NCI-H82 treated with DMSO at 0.1 percent for 48 hours (cell line): Measurements from ENCODE around the gene MBD5.

Experiments
- DNase-seq: peaks from one replicate; lab custom pipeline; 2025; ENCODE audit not compliant: unreplicated experiment; lab: John Stamatoyannopoulos, UW

Gene MBD5

GRCh38 chr2:148218326-148219075 is 197.6 kb downstream of the MBD5 start:
- DNase-seq: no peak

GRCh38 chr2:148221166-148221565 is 200.3 kb downstream of the MBD5 start:
- DNase-seq: no peak

- DNase-seq: no peak
These were observed 201.0 kb downstream of the MBD5 start for GRCh38 chr2:148221926-148222325.

- no peak for DNase-seq
These were observed 211.0 kb downstream of the MBD5 start for GRCh38 chr2:148231858-148232257.

- no peak for DNase-seq
These were observed 213.3 kb downstream of the MBD5 start for GRCh38 chr2:148234143-148234542.

- DNase-seq: no peak
These were observed 217.0 kb downstream of the MBD5 start for GRCh38 chr2:148237911-148238310.

GRCh38 chr2:148238561-148238960 is 217.7 kb downstream of the MBD5 start:
- DNase-seq: no peak

- DNase-seq: no peak
These were observed 219.9 kb downstream of the MBD5 start for GRCh38 chr2:148240838-148241237.

GRCh38 chr2:148244593-148245292 is 223.9 kb downstream of the MBD5 start:
- no peak for DNase-seq

GRCh38 chr2:148251993-148252392 is 231.1 kb downstream of the MBD5 start:
- no peak for DNase-seq

GRCh38 chr2:148252646-148253045 is 231.8 kb downstream of the MBD5 start:
- no peak for DNase-seq

GRCh38 chr2:148253685-148254084 is 232.8 kb downstream of the MBD5 start:
- DNase-seq: no peak

- DNase-seq: no peak
These were observed 235.0 kb downstream of the MBD5 start for GRCh38 chr2:148255929-148256328.

- DNase-seq: no peak
These were observed 236.4 kb downstream of the MBD5 start for GRCh38 chr2:148257276-148257675.

- no peak for DNase-seq
These were observed 237.2 kb downstream of the MBD5 start for GRCh38 chr2:148258124-148258523.

- DNase-seq: no peak
These were observed 238.8 kb downstream of the MBD5 start for GRCh38 chr2:148259674-148260073.

GRCh38 chr2:148263890-148264289 is 243.0 kb downstream of the MBD5 start:
- DNase-seq: no peak

- DNase-seq: no peak
These were observed 252.3 kb downstream of the MBD5 start for GRCh38 chr2:148273158-148273691.

GRCh38 chr2:148279216-148279615 is 258.3 kb downstream of the MBD5 start:
- DNase-seq: no peak

- DNase-seq: no peak
These were observed 261.3 kb downstream of the MBD5 start for GRCh38 chr2:148282201-148282600.

GRCh38 chr2:148292431-148292830 is 271.5 kb downstream of the MBD5 start:
- DNase-seq: no peak

GRCh38 chr2:148298196-148298595 is 277.3 kb downstream of the MBD5 start:
- DNase-seq: no peak
